A673 (cell line): ENCODE results near the gene HEBP1. TPM values are rescaled to one million over a fixed set of nuclear protein-coding genes. Genes with fewer than 3 reads are reported as not detected.

Source experiments
- BruUV-seq: library from RNA; stranded (reverse); fragments of 400-500 nt; replicated peaks from 2 replicates; lab custom pipeline; 2021; lab: Mats Ljungman, UMichigan
- CTCF ChIA-PET: fragments of 300-600 bp; sonication (Branson Sonifier 250); formaldehyde crosslinking; loops from one replicate; lab custom pipeline; 2022; ENCODE audit warnings: antibody characterized with exemption; lab: Charles Lee
- POLR2A ChIA-PET: fragments of 300-600 bp; sonication (Branson Sonifier 250); formaldehyde crosslinking; loops from one replicate; lab custom pipeline; 2022; ENCODE audit warnings: antibody characterized with exemption; ENCODE audit not compliant: low non-redundant PET; lab: Charles Lee
- DNase-seq: peaks from one replicate; pipeline ENCODE4 v3.0.0-alpha.2; 2015; ENCODE audit warnings: low spot score
- H3K27ac ChIP-seq: fragments of 200-600 bp; sonication (generic); 2 replicates; pipeline ENCODE4 v1.5.1; 2016; ENCODE audit warnings: mixed run types, low read depth, mild to moderate bottlenecking, mixed read lengths, antibody characterized with exemption, low read length; ENCODE audit not compliant: poor library complexity, severe bottlenecking
- H3K27me3 ChIP-seq: fragments of 200-600 bp; sonication (generic); replicated peaks from 2 replicates; pipeline ENCODE4 v1.6.1; 2017; ENCODE audit warnings: mixed run types, low read depth, mild to moderate bottlenecking, mixed read lengths, antibody characterized with exemption, low read length; ENCODE audit not compliant: insufficient read depth, poor library complexity
- H3K36me3 ChIP-seq: fragments of 200-600 bp; sonication (generic); 2 replicates; pipeline ENCODE4 v1.6.1; 2016; ENCODE audit warnings: mixed run types, mild to moderate bottlenecking, mixed read lengths, antibody characterized with exemption, low read length; ENCODE audit not compliant: insufficient read depth, poor library complexity, severe bottlenecking
- H3K4me1 ChIP-seq: fragments of 200-600 bp; sonication (generic); 2 replicates; pipeline ENCODE4 v1.6.1; 2017; ENCODE audit warnings: mixed run types, mild to moderate bottlenecking, mixed read lengths, antibody characterized with exemption, low read length; ENCODE audit not compliant: insufficient read depth, poor library complexity, severe bottlenecking
- H3K4me3 ChIP-seq: fragments of 200-600 bp; sonication (generic); 2 replicates; pipeline ENCODE4 v1.5.1; 2016; ENCODE audit warnings: low read depth, mixed run types, mild to moderate bottlenecking, mixed read lengths, low read length; ENCODE audit not compliant: poor library complexity, severe bottlenecking
- H3K9me3 ChIP-seq: fragments of 200-600 bp; sonication (generic); 2 replicates; pipeline ENCODE4 v1.6.1; 2016; ENCODE audit warnings: mixed run types, low read depth, mild to moderate bottlenecking, mixed read lengths, antibody characterized with exemption, low read length; ENCODE audit not compliant: poor library complexity, severe bottlenecking
- EZH2 ChIP-seq: fragments of 200-600 bp; sonication (generic); IDR thresholded peaks from 2 replicates; pipeline ENCODE4 v1.6.1; 2017; ENCODE audit warnings: borderline replicate concordance, low read depth, mild to moderate bottlenecking, mixed read lengths, antibody characterized with exemption, low read length; ENCODE audit not compliant: poor library complexity, severe bottlenecking
- intact Hi-C: fragments of 100-400 bp; cut with micrococcal nuclease; formaldehyde crosslinking; loops from one replicate; pipeline ENCODE4 v1.10.0; 2022; ENCODE audit not compliant: unreplicated experiment
- total RNA-seq: library from RNA; stranded (reverse); gene quantifications from 2 replicates; pipeline ENCODE4 v1.2.3, GENCODE V29; 2021
- TF ChIP-seq, protein P1 (sequence below): fragments of 300-800, 200-600 bp; sonication (generic); conservative IDR thresholded peaks from 2 replicates; pipeline ENCODE4 v1.5.1; 2017; ENCODE audit warnings: low read depth, mild to moderate bottlenecking, antibody characterized with exemption, low read length, moderate library complexity, mixed read lengths

Gene HEBP1
- total RNA-seq, 1 experiment from 2014 or later: 28.1 TPM

DNA sequence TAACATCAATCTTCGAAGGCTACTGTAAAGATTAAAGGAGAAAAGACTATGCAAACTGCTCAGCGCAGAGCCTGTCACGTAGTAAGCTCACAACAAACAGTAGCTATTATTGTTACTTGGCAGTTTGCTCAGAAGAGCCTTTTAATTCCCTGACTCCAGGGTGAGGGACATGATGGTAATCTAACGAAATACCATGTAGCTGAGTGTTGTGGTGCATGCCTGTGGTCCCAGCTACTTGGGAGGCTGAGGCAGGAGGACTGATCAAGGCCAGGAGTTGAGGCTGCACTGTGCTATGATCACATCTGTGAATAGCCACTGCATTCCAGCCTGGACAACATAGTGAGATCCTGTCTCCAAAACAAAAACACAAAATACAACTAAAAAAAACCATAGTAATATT is 22.8 kb downstream of the HEBP1 start:
- Histone ChIP-seq H3K4me1 (no peaks in the 10 kb centered on the region), H3K4me3 (no peak overlapping the region), H3K27ac (no peak overlapping the region), H3K27me3 (no peaks in the 10 kb centered on the region), H3K36me3 (no peaks in the 10 kb centered on the region), H3K9me3 (no peaks in the 10 kb centered on the region)
- ChIA-PET POLR2A (no interaction called here), CTCF (interaction anchor here (1.9 kb wide), 1 partner anchor 9 kb away, joined by 5 read pairs; no protein-coding TSS in a partner anchor)
- intact Hi-C loops: no loop called here
- TF ChIP-seq EZH2: no peak
- TF ChIP-seq, protein P1, sequence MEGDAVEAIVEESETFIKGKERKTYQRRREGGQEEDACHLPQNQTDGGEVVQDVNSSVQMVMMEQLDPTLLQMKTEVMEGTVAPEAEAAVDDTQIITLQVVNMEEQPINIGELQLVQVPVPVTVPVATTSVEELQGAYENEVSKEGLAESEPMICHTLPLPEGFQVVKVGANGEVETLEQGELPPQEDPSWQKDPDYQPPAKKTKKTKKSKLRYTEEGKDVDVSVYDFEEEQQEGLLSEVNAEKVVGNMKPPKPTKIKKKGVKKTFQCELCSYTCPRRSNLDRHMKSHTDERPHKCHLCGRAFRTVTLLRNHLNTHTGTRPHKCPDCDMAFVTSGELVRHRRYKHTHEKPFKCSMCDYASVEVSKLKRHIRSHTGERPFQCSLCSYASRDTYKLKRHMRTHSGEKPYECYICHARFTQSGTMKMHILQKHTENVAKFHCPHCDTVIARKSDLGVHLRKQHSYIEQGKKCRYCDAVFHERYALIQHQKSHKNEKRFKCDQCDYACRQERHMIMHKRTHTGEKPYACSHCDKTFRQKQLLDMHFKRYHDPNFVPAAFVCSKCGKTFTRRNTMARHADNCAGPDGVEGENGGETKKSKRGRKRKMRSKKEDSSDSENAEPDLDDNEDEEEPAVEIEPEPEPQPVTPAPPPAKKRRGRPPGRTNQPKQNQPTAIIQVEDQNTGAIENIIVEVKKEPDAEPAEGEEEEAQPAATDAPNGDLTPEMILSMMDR: no peak
- DNase-seq: no peak
- no TSS peak for BruUV-seq

DNA sequence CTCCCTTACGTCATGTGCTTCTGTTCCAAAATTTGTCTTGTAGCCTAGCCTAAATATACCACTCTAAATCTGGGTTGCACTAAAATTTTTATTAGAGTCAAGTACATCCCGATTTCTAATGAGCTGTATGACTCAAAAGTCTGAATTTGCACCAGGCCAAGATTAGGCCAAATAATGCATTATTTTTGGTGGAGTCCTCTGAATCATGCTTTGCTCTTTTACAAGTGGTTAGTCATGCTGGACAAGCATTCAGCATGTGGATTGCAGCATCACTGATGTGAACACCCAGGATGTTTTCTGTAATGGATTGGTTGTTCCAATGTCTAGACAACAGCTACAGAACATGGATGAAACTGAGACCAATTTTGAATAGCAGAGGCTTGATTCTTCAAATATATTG is 23.7 kb downstream of the HEBP1 start:
- no peaks in the 10 kb centered on the region for H3K36me3 ChIP-seq
- ChIA-PET CTCF (interaction anchor here (0.6 to 1.9 kb wide), 3 partner anchors 9 to 235 kb away, joined by 3 to 5 read pairs (median 3); no protein-coding TSS in a partner anchor), POLR2A (interaction anchor here (0.6 kb wide), 1 partner anchor 76 kb away, joined by 4 read pairs; no protein-coding TSS in a partner anchor)
- TF ChIP-seq, protein P1: no peak
- TF ChIP-seq EZH2: no peak
- no peak for DNase-seq
- no peaks in the 10 kb centered on the region for H3K4me1 ChIP-seq
- BruUV-seq: no TSS peak
- H3K9me3 ChIP-seq: no peaks in the 10 kb centered on the region
- H3K4me3 ChIP-seq: no peak overlapping the region
- no peak overlapping the region for H3K27ac ChIP-seq
- intact Hi-C loops: no loop called here
- H3K27me3 ChIP-seq: no peaks in the 10 kb centered on the region

DNA sequence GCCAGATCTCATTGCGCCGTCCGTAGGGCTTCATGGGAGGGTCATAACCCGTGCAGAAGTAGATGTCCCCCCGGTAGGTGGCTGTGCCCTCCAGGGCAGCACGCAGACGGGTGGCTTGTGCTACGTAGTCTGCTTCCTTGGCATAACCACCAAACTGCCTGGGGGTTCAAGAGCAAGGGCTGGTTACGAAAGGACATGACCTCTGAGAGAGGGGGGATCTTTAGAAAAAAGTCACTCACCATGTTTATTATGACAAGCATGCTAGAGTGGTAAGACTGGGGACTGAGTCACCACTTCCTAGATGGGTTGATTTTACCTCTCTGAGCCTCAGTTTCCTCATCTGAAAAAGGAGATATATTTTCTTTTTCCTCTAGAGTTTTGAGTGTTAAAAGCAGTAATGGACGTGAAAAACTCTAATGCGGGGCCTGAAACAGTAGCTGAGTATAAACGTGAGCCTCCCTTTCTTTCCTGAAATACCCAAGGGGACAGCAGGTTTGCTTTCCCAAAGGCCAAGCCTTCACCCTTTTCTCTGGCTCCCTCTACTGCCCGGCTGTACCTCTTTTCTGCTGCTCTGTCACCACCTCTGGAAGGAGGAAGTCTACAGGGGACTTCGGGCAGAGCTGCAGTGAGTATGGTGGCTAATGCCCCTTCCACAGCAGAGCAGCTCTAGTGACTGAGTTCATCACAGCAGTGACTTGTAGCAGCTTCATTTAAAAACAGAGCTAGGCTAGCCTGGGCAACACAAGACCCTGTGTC is 24.6 kb downstream of the HEBP1 start:
- peak; percentile 21 for DNase-seq
- Histone ChIP-seq H3K36me3 (no peaks in the 10 kb centered on the region), H3K27me3 (no peaks in the 10 kb centered on the region), H3K27ac (no peak overlapping the region), H3K4me1 (no peaks in the 10 kb centered on the region), H3K4me3 (no peak overlapping the region), H3K9me3 (no peaks in the 10 kb centered on the region)
- no TSS peak for BruUV-seq
- intact Hi-C loops: no loop called here
- POLR2A ChIA-PET: interaction anchor here (0.6 kb wide), 1 partner anchor 75 kb away, joined by 4 read pairs; no protein-coding TSS in a partner anchor
- TF ChIP-seq EZH2: no peak
- TF ChIP-seq, protein P1: peak; percentile 43; the same call in 1 of the 2 replicates
- CTCF ChIA-PET: interaction anchor here (0.6 to 1.9 kb wide), 3 partner anchors 10 to 236 kb away, joined by 3 to 5 read pairs (median 3); no protein-coding TSS in a partner anchor
